Ishikawa (cell line): ENCODE data around the gene SGK1.

Experiments used
- CEBPB ChIP-seq: IDR thresholded peaks from 2 replicates; pipeline ENCODE4 v1.6.1; 2012
- CREB1 ChIP-seq: IDR thresholded peaks from 2 replicates; pipeline ENCODE4 v1.6.1; 2012; ENCODE audit warnings: low read depth
- EGR1 ChIP-seq: IDR thresholded peaks from 2 replicates; pipeline ENCODE4 v1.6.1; 2012
- EP300 ChIP-seq: IDR thresholded peaks from 2 replicates; pipeline ENCODE4 v1.6.1; 2012; ENCODE audit warnings: borderline replicate concordance
- FOXM1 ChIP-seq: IDR thresholded peaks from 2 replicates; pipeline ENCODE4 v1.6.1; 2012; ENCODE audit warnings: low read depth, borderline replicate concordance
- NFIC ChIP-seq: IDR thresholded peaks from 2 replicates; pipeline ENCODE4 v1.6.1; 2012
- RAD21 ChIP-seq: IDR thresholded peaks from 2 replicates; pipeline ENCODE4 v1.6.1; 2012; ENCODE audit warnings: low read depth
- TAF1 ChIP-seq: IDR thresholded peaks from 2 replicates; pipeline ENCODE4 v1.6.1; 2012; ENCODE audit warnings: low read depth, mild to moderate bottlenecking
- TCF12 ChIP-seq: IDR thresholded peaks from 2 replicates; pipeline ENCODE4 v1.6.1; 2012; ENCODE audit warnings: low read depth
- TEAD4 ChIP-seq: IDR thresholded peaks from 2 replicates; pipeline ENCODE4 v1.6.1; 2012
- YY1 ChIP-seq: IDR thresholded peaks from 2 replicates; pipeline ENCODE4 v1.6.1; 2012; ENCODE audit warnings: low read depth
- ZBTB7A ChIP-seq: IDR thresholded peaks from 2 replicates; pipeline ENCODE4 v1.6.1; 2012; ENCODE audit warnings: low read depth
- TF ChIP-seq, protein P1 (sequence below): IDR thresholded peaks from 2 replicates; pipeline ENCODE4 v1.6.1; 2012; ENCODE audit warnings: low read depth, mild to moderate bottlenecking
- TF ChIP-seq, protein P2 (sequence below): IDR thresholded peaks from 2 replicates; pipeline ENCODE4 v1.6.1; 2012
- TF ChIP-seq, protein P3 (sequence below): IDR thresholded peaks from 2 replicates; pipeline ENCODE4 v1.6.1; 2012

SGK1 gene

DNA sequence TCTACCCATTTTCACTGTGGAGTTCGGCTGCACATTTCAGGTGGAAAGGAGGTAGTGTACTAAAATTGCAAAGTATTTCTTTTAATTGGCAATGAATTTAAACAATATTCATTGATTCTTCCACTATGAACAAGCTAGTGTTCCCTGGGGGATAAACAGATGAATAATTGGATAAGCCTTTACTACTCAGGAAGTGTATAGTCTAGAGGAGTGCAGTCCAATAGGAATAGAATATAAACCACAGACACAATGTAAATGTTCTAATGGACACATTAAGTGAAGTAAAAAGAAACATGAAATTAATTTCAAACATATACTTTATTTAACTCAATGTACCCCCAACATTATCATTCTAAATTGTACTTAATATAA, 28.7 kb downstream of the SGK1 start:
- TF ChIP-seq NFIC: no peak

DNA sequence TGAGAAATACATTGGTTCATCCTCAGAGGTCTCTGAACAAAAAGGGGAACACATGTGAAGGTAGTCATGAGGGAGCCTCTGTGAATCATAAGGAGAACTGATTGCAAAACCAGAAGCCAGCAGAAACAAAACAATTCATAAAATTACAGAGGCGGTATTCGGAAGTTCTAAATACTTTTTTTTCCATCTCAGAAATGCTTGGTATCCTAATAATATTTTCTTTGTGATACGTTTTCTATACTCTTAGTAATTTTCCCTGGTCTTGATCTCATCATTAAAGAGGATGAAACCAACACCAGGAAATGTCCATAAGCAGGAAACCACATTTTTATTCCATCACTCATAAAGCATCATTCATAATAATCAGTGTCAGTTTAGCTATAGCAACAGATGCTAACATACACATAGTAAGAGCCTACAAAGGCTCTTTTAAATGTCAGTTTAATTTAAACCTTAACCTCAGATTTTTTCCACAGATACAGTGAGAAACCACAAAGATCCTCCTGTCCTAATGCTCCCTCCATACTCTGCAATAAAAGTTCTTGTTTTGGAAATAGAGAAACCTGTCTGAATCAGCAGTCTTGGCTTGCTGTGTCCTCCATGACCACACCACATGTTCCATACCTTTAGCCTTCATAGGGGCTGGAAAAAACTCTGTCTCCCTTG, 29.2 kb downstream of the SGK1 start:
- TF ChIP-seq TCF12: no peak
- TF ChIP-seq, protein P1, sequence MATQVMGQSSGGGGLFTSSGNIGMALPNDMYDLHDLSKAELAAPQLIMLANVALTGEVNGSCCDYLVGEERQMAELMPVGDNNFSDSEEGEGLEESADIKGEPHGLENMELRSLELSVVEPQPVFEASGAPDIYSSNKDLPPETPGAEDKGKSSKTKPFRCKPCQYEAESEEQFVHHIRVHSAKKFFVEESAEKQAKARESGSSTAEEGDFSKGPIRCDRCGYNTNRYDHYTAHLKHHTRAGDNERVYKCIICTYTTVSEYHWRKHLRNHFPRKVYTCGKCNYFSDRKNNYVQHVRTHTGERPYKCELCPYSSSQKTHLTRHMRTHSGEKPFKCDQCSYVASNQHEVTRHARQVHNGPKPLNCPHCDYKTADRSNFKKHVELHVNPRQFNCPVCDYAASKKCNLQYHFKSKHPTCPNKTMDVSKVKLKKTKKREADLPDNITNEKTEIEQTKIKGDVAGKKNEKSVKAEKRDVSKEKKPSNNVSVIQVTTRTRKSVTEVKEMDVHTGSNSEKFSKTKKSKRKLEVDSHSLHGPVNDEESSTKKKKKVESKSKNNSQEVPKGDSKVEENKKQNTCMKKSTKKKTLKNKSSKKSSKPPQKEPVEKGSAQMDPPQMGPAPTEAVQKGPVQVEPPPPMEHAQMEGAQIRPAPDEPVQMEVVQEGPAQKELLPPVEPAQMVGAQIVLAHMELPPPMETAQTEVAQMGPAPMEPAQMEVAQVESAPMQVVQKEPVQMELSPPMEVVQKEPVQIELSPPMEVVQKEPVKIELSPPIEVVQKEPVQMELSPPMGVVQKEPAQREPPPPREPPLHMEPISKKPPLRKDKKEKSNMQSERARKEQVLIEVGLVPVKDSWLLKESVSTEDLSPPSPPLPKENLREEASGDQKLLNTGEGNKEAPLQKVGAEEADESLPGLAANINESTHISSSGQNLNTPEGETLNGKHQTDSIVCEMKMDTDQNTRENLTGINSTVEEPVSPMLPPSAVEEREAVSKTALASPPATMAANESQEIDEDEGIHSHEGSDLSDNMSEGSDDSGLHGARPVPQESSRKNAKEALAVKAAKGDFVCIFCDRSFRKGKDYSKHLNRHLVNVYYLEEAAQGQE: no peak
- no peak for TF ChIP-seq TAF1
- TF ChIP-seq, protein P2, sequence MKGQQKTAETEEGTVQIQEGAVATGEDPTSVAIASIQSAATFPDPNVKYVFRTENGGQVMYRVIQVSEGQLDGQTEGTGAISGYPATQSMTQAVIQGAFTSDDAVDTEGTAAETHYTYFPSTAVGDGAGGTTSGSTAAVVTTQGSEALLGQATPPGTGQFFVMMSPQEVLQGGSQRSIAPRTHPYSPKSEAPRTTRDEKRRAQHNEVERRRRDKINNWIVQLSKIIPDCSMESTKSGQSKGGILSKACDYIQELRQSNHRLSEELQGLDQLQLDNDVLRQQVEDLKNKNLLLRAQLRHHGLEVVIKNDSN: no peak
- TF ChIP-seq, protein P3, sequence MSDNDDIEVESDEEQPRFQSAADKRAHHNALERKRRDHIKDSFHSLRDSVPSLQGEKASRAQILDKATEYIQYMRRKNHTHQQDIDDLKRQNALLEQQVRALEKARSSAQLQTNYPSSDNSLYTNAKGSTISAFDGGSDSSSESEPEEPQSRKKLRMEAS: no peak
- no peak for TF ChIP-seq YY1
- no peak for TF ChIP-seq FOXM1
- TF ChIP-seq CEBPB: no peak

DNA sequence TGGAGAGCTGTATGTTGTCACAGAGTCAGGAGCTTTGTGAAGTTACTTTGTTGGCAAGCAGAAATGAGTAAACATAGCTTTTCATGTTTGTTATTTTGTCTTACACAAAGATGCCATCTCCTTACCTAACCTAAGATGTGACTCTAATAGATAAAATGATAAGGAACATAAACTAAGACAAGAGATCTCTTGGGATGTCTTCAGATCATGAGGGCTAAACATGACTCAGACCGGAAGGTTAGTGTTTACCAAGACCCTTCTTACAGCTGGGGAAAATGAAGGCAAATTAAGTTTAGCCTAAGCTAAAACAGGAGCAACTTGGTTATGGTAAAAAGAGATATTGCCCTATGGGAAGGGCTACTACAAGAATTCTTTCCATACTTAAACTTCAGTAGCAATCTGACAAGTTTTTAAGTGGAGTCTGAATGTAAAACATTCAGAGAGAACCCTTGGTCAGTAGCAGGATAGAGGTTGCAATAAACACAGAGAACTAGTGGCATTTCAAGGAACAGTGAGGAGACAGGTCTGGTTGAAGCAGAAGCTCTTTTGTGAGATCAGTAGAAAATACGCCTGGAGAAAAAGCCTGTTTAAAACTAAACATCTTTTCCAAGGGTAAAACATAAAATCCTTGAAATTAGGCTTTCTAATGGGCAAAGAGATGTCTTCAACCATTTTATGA, 29.9 kb downstream of the SGK1 start:
- TF ChIP-seq FOXM1 (no peak), EGR1 (no peak), EP300 (no peak), NFIC (no peak), YY1 (no peak), TCF12 (no peak), CEBPB (no peak), TAF1 (no peak), ZBTB7A (no peak), CREB1 (no peak)
- TF ChIP-seq, protein P3: no peak
- TF ChIP-seq, protein P1: no peak

DNA sequence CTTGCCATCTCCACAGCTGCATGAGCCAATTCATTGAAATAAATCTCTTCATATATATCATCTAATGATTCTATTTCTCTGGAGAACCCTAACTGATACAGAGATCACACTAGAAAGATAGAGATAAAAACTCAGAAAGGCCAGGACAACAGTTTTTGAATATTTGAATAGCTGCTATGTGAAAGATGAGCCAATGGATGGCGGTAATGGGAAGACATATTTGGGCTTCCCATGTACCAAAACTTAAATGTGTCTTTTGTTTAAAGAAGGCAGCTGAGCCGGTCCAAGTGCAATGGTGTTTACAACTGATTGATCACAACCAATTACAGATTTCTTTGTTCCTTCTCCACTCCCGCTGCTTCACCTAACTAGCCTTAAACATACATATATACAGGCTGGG, 35.1 kb downstream of the SGK1 start:
- TF ChIP-seq TEAD4 (no peak), EP300 (no peak), FOXM1 (no peak), TAF1 (no peak), ZBTB7A (no peak), RAD21 (no peak), CEBPB (no peak), EGR1 (no peak), NFIC (no peak), TCF12 (no peak), CREB1 (no peak), YY1 (no peak)
- TF ChIP-seq, protein P1: no peak
- TF ChIP-seq, protein P2: no peak
- TF ChIP-seq, protein P3: no peak
